Measurements from ENCODE around the gene CRY2.

DNA sequence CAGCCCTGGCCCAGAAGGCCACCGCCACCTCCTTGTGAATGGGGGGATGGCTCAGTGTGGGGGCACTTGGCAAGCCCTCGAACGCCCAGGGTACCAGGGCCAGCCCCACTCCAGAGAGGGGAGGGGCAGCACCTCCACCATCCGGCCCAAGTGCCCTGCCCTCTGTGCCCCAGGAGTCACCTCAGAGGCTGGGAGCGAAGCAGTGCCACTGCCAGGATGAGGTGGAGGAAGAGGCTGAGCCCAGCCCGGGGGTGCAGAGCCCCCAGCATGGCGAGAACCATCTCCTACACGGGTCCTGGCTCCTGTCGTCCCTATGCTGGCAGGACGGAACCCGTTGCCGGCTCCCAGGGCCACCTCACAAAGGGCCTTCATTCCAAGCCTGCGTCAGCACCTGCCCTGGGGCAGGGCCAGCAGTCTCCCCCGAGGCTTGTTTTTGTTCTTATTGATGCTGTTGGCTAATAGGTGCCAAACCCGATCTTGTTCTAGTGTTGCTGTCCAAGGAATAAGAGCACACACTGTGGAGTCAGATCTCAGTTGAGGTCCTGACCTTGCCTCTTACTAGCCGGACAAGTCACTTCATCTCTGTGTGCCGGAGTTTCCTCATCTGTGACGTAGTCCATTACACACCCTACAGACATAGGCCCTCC, 59.8 kb downstream of the CRY2 start, which contains the start of gene FREY1:
- TF ChIP-seq ZZZ3 (CRISPR knock-in tag; IDR thresholded peaks at IDR 0.05; ENCODE audit: borderline replicate concordance) (no peak), NONO (IDR thresholded peaks at IDR 0.05) (no peak), NONO (CRISPR knock-in tag; conservative IDR thresholded peaks at IDR 0.05) (no peak), ZSCAN30 (CRISPR knock-in tag; IDR thresholded peaks at IDR 0.05) (no peak), POLR2A (IDR thresholded peaks at IDR 0.05; ENCODE audit: insufficient read depth in 1 of 2, low read depth in 2 of 2, low read length in 2 of 2) (no peak), USF2 (IDR thresholded peaks at IDR 0.05; ENCODE audit: low read depth, low read length) (no peak), USF2 (CRISPR knock-in tag; IDR thresholded peaks at IDR 0.05; ENCODE audit: borderline replicate concordance) (no peak), HMG20A (CRISPR knock-in tag; IDR thresholded peaks at IDR 0.05; ENCODE audit: borderline replicate concordance) (no peak), SRSF1 (optimal IDR thresholded peaks at IDR 0.05; ENCODE audit: low read depth, low read length) (no peak), ZNF264 (CRISPR knock-in tag; IDR thresholded peaks at IDR 0.05) (no peak), BCLAF1 (IDR thresholded peaks at IDR 0.05) (no peak), RAD21 (CRISPR knock-in tag; IDR thresholded peaks at IDR 0.05) (no peak)
- TF ChIP-seq, protein P1, sequence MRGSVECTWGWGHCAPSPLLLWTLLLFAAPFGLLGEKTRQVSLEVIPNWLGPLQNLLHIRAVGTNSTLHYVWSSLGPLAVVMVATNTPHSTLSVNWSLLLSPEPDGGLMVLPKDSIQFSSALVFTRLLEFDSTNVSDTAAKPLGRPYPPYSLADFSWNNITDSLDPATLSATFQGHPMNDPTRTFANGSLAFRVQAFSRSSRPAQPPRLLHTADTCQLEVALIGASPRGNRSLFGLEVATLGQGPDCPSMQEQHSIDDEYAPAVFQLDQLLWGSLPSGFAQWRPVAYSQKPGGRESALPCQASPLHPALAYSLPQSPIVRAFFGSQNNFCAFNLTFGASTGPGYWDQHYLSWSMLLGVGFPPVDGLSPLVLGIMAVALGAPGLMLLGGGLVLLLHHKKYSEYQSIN (CRISPR knock-in tag; IDR thresholded peaks at IDR 0.05; ENCODE audit: borderline replicate concordance), result no peak
- TF ChIP-seq, protein P2, sequence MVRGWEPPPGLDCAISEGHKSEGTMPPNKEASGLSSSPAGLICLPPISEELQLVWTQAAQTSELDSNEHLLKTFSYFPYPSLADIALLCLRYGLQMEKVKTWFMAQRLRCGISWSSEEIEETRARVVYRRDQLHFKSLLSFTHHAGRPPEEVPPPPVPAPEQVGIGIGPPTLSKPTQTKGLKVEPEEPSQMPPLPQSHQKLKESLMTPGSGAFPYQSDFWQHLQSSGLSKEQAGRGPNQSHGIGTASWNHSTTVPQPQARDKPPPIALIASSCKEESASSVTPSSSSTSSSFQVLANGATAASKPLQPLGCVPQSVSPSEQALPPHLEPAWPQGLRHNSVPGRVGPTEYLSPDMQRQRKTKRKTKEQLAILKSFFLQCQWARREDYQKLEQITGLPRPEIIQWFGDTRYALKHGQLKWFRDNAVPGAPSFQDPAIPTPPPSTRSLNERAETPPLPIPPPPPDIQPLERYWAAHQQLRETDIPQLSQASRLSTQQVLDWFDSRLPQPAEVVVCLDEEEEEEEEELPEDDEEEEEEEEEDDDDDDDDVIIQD (CRISPR knock-in tag; IDR thresholded peaks at IDR 0.05; ENCODE audit: low read depth), result no peak
- TF ChIP-seq, protein P3, sequence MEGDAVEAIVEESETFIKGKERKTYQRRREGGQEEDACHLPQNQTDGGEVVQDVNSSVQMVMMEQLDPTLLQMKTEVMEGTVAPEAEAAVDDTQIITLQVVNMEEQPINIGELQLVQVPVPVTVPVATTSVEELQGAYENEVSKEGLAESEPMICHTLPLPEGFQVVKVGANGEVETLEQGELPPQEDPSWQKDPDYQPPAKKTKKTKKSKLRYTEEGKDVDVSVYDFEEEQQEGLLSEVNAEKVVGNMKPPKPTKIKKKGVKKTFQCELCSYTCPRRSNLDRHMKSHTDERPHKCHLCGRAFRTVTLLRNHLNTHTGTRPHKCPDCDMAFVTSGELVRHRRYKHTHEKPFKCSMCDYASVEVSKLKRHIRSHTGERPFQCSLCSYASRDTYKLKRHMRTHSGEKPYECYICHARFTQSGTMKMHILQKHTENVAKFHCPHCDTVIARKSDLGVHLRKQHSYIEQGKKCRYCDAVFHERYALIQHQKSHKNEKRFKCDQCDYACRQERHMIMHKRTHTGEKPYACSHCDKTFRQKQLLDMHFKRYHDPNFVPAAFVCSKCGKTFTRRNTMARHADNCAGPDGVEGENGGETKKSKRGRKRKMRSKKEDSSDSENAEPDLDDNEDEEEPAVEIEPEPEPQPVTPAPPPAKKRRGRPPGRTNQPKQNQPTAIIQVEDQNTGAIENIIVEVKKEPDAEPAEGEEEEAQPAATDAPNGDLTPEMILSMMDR (CRISPR knock-in tag; IDR thresholded peaks at IDR 0.05), result no peak

All from HepG2 (cell line).